ENCODE measurements around the gene DUSP12. TPM values are rescaled to one million over a fixed set of nuclear protein-coding genes. Genes with fewer than 3 reads are reported as not detected.

Gene DUSP12
- total and polyA plus RNA-seq, 9 of the 15 experiments (the other 6 are each of a cell fraction or from before 2014, with no cell fraction given), result 10.4 to 81.4 (median 43.6) TPM

- TF ChIP-seq ZNF696 (CRISPR knock-in tag; conservative IDR thresholded peaks at IDR 0.05), result no peak
- TF ChIP-seq MTF1 (CRISPR knock-in tag; IDR thresholded peaks at IDR 0.05; ENCODE audit: borderline replicate concordance), result no peak
- no peak for TF ChIP-seq DPF2 (IDR thresholded peaks at IDR 0.05)
- TF ChIP-seq FOXP4 (CRISPR knock-in tag; IDR thresholded peaks at IDR 0.05; ENCODE audit: borderline replicate concordance), result no peak
- no peak for TF ChIP-seq ZNF740 (CRISPR knock-in tag; IDR thresholded peaks at IDR 0.05)
- no peak for TF ChIP-seq ZNF740 (tag; IDR thresholded peaks at IDR 0.05)
- no peak for TF ChIP-seq ERF (CRISPR knock-in tag; IDR thresholded peaks at IDR 0.05)
- TF ChIP-seq NCOA4 (IDR thresholded peaks at IDR 0.05; ENCODE audit: partially characterized antibody), result no peak
- TF ChIP-seq TFAP4 (CRISPR knock-in tag; IDR thresholded peaks at IDR 0.05; ENCODE audit: borderline replicate concordance), result no peak
Observed at GRCh38 chr1:161782886-161783285, 33.3 kb downstream of the DUSP12 start (continued).
